ENCODE data around the gene KANSL1L. TPM values are rescaled to one million over a fixed set of nuclear protein-coding genes. Genes with fewer than 3 reads are reported as not detected.

Gene KANSL1L
- polyA plus RNA-seq, 2 donors, result 2.7 to 3.0 TPM

- Histone ChIP-seq H3K27ac (ENCODE audit: low read depth in 2 of 2, low read length in 1 of 2) (no peak overlapping the region), H3K36me3 (ENCODE audit: control insufficient read depth in 2 of 2, insufficient read depth in 2 of 2, low read length in 1 of 2) (no peaks in the 10 kb centered on the region), H3K27me3 (ENCODE audit: control insufficient read depth in 1 of 2, insufficient read depth in 2 of 2, low read length in 2 of 2) (no peaks in the 10 kb centered on the region), H3K4me3 (ENCODE audit: low read depth in 1 of 2, low read length in 2 of 2) (no peak overlapping the region), H3K4me1 (ENCODE audit: control insufficient read depth in 2 of 2, insufficient read depth in 2 of 2, low read length in 1 of 2) (no peaks in the 10 kb centered on the region), H3K9me3 (ENCODE audit: control insufficient read depth in 2 of 2, insufficient read depth in 1 of 2, low read depth in 1 of 2, low read length in 1 of 2) (no peaks in the 10 kb centered on the region)
- WGBS, 2 donors, result 67 to 75% methylated on average over 2 of the region's 2 CpGs
Measured at GRCh38 chr2:209990838-209991237, 180.4 kb downstream of the KANSL1L start.

DNA sequence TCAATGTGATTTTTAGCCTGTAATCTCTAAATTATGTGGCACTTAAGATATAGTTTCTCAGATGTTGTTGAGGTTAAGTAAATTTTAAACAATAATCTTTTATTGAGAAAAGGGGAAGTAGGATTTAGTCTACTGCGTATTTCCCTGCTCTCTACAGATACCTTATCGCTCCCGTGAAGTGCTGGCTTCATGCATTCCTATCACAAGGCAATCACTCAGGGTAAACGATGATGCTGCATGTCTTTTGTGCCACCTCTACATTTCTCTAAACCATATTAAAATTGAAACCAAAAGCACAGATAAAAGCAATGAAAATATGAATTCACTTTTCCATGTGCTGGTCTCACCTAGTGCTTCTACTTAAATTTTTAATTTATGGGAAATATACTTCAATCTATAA lies 183.2 kb downstream of the KANSL1L start:
- Histone ChIP-seq H3K27ac (ENCODE audit: low read depth in 2 of 2, low read length in 1 of 2) (no peak overlapping the region), H3K9me3 (ENCODE audit: control insufficient read depth in 2 of 2, insufficient read depth in 1 of 2, low read depth in 1 of 2, low read length in 1 of 2) (no peaks in the 10 kb centered on the region), H3K27me3 (ENCODE audit: control insufficient read depth in 1 of 2, insufficient read depth in 2 of 2, low read length in 2 of 2) (no peaks in the 10 kb centered on the region), H3K4me1 (ENCODE audit: control insufficient read depth in 2 of 2, insufficient read depth in 2 of 2, low read length in 1 of 2) (no peaks in the 10 kb centered on the region), H3K4me3 (ENCODE audit: low read depth in 1 of 2, low read length in 2 of 2) (no peak overlapping the region), H3K36me3 (ENCODE audit: control insufficient read depth in 2 of 2, insufficient read depth in 2 of 2, low read length in 1 of 2) (no peaks in the 10 kb centered on the region)
- WGBS, 2 donors, result 50 to 73% methylated on average over 4 of the region's 4 CpGs

DNA sequence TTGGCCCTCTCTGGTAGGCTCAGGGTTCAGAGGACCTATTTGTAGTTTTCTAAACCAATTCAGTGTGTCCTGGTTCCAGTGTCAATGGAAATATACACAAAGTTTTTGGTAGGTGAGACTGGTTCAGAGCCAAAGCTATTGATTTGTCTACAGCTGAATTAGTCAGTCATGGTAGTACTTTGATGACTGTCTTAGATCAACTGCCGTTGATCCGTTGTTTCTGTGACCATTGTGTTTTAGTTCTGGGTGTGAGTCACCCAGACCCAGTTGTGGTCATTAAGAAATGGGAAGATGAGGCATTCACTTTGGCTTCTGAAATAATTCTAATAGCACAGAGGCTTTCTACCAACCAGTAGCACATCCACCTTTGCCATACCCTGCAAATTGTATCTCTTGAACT lies 184.8 kb downstream of the KANSL1L start:
- Histone ChIP-seq H3K27ac (ENCODE audit: low read depth in 2 of 2, low read length in 1 of 2) (no peak overlapping the region), H3K4me1 (ENCODE audit: control insufficient read depth in 2 of 2, insufficient read depth in 2 of 2, low read length in 1 of 2) (no peaks in the 10 kb centered on the region), H3K36me3 (ENCODE audit: control insufficient read depth in 2 of 2, insufficient read depth in 2 of 2, low read length in 1 of 2) (no peaks in the 10 kb centered on the region), H3K9me3 (ENCODE audit: control insufficient read depth in 2 of 2, insufficient read depth in 1 of 2, low read depth in 1 of 2, low read length in 1 of 2) (no peaks in the 10 kb centered on the region), H3K27me3 (ENCODE audit: control insufficient read depth in 1 of 2, insufficient read depth in 2 of 2, low read length in 2 of 2) (no peaks in the 10 kb centered on the region), H3K4me3 (ENCODE audit: low read depth in 1 of 2, low read length in 2 of 2) (no peak overlapping the region)
- 75 to 84% methylated on average over 2 of the region's 2 CpGs for WGBS, 2 donors

DNA sequence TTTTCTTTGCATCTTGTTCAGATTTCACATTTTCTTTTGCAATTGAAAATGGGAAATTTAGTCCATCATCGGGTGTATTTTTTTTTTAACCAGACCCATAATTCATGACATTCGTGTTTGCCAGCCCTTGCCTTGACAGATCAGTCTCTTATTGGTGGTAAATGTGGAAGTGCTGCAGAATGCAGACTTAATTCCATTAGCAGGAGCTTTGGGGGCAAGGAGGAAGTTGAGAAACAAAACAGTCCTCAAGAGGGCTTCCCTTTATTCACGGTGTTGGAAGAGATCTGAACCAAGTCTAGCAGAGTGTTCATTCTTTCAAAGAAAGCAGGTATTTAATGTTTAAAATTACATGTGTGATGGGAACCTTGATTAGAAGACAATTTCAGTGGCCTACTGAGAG lies 185.3 kb downstream of the KANSL1L start:
- 65 to 66% methylated on average over 3 of the region's 3 CpGs for WGBS, 2 donors

GRCh38 chr2:209984291-209984690 lies 186.9 kb downstream of the KANSL1L start:
- WGBS, 2 donors, result 89 to 95% methylated on average over 2 of the region's 2 CpGs
- no peak overlapping the region for H3K27ac ChIP-seq (ENCODE audit: low read depth in 2 of 2, low read length in 1 of 2)

More for the DNA sequence above, 185.3 kb downstream of the KANSL1L start:
- no peaks in the 10 kb centered on the region for H3K27me3 ChIP-seq (ENCODE audit: control insufficient read depth in 1 of 2, insufficient read depth in 2 of 2, low read length in 2 of 2)
- H3K4me1 ChIP-seq (ENCODE audit: control insufficient read depth in 2 of 2, insufficient read depth in 2 of 2, low read length in 1 of 2), result no peaks in the 10 kb centered on the region
- no peak overlapping the region for H3K4me3 ChIP-seq (ENCODE audit: low read depth in 1 of 2, low read length in 2 of 2)
- no peaks in the 10 kb centered on the region for H3K36me3 ChIP-seq (ENCODE audit: control insufficient read depth in 2 of 2, insufficient read depth in 2 of 2, low read length in 1 of 2)
- no peaks in the 10 kb centered on the region for H3K9me3 ChIP-seq (ENCODE audit: control insufficient read depth in 2 of 2, insufficient read depth in 1 of 2, low read depth in 1 of 2, low read length in 1 of 2)
- H3K27ac ChIP-seq (ENCODE audit: low read depth in 2 of 2, low read length in 1 of 2), result no peak overlapping the region

GRCh38 chr2:209977386-209978239 lies 193.6 kb downstream of the KANSL1L start:
- Histone ChIP-seq H3K36me3 (ENCODE audit: control insufficient read depth in 2 of 2, insufficient read depth in 2 of 2, low read length in 1 of 2) (no peaks in the 10 kb centered on the region), H3K4me3 (ENCODE audit: low read depth in 1 of 2, low read length in 2 of 2) (no peak overlapping the region), H3K9me3 (ENCODE audit: control insufficient read depth in 2 of 2, insufficient read depth in 1 of 2, low read depth in 1 of 2, low read length in 1 of 2) (no peaks in the 10 kb centered on the region), H3K27me3 (ENCODE audit: control insufficient read depth in 1 of 2, insufficient read depth in 2 of 2, low read length in 2 of 2) (no peaks in the 10 kb centered on the region), H3K4me1 (ENCODE audit: control insufficient read depth in 2 of 2, insufficient read depth in 2 of 2, low read length in 1 of 2) (no peaks in the 10 kb centered on the region), H3K27ac (ENCODE audit: low read depth in 2 of 2, low read length in 1 of 2) (no peak overlapping the region)
- WGBS, 2 donors, result 88 to 98% methylated on average over 2 of the region's 2 CpGs

More at GRCh38 chr2:209984291-209984690, 186.9 kb downstream of the KANSL1L start:
- Histone ChIP-seq H3K4me1 (ENCODE audit: control insufficient read depth in 2 of 2, insufficient read depth in 2 of 2, low read length in 1 of 2) (no peaks in the 10 kb centered on the region), H3K36me3 (ENCODE audit: control insufficient read depth in 2 of 2, insufficient read depth in 2 of 2, low read length in 1 of 2) (no peaks in the 10 kb centered on the region), H3K9me3 (ENCODE audit: control insufficient read depth in 2 of 2, insufficient read depth in 1 of 2, low read depth in 1 of 2, low read length in 1 of 2) (no peaks in the 10 kb centered on the region), H3K27me3 (ENCODE audit: control insufficient read depth in 1 of 2, insufficient read depth in 2 of 2, low read length in 2 of 2) (no peaks in the 10 kb centered on the region), H3K4me3 (ENCODE audit: low read depth in 1 of 2, low read length in 2 of 2) (no peak overlapping the region)

GRCh38 chr2:209976698-209977385 lies 194.4 kb downstream of the KANSL1L start:
- Histone ChIP-seq H3K4me3 (ENCODE audit: low read depth in 1 of 2, low read length in 2 of 2) (no peak overlapping the region), H3K27me3 (ENCODE audit: control insufficient read depth in 1 of 2, insufficient read depth in 2 of 2, low read length in 2 of 2) (no peaks in the 10 kb centered on the region), H3K36me3 (ENCODE audit: control insufficient read depth in 2 of 2, insufficient read depth in 2 of 2, low read length in 1 of 2) (no peaks in the 10 kb centered on the region), H3K27ac (ENCODE audit: low read depth in 2 of 2, low read length in 1 of 2) (no peak overlapping the region), H3K9me3 (ENCODE audit: control insufficient read depth in 2 of 2, insufficient read depth in 1 of 2, low read depth in 1 of 2, low read length in 1 of 2) (no peaks in the 10 kb centered on the region), H3K4me1 (ENCODE audit: control insufficient read depth in 2 of 2, insufficient read depth in 2 of 2, low read length in 1 of 2) (no peaks in the 10 kb centered on the region)
- WGBS, 2 donors, result 81 to 84% methylated on average over 9 of the region's 9 CpGs

DNA sequence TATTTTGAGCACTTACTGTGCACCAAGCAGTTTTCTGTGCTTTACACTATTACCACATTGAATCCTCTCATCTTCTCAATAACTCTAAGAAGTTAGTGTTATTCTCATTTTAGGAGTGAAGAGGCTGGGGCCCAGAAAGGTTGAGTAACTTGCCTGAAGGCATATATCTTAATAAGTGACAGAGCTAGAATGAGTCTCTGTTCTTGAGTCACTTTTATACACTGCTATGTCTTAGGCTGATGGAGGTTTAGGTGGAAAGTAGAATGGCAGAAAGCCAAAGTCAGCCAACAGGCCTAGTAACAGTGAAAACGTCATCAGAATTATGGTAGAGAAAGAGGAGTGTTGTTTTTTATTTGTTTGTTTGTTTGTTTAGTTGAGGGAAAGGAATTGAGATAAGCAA lies 196.6 kb downstream of the KANSL1L start:
- Histone ChIP-seq H3K36me3 (ENCODE audit: control insufficient read depth in 2 of 2, insufficient read depth in 2 of 2, low read length in 1 of 2) (no peaks in the 10 kb centered on the region), H3K4me1 (ENCODE audit: control insufficient read depth in 2 of 2, insufficient read depth in 2 of 2, low read length in 1 of 2) (no peaks in the 10 kb centered on the region), H3K27ac (ENCODE audit: low read depth in 2 of 2, low read length in 1 of 2) (no peak overlapping the region), H3K9me3 (ENCODE audit: control insufficient read depth in 2 of 2, insufficient read depth in 1 of 2, low read depth in 1 of 2, low read length in 1 of 2) (no peaks in the 10 kb centered on the region), H3K27me3 (ENCODE audit: control insufficient read depth in 1 of 2, insufficient read depth in 2 of 2, low read length in 2 of 2) (peaks cover 0 to 3% of the 10 kb centered on the region in 2 donors), H3K4me3 (ENCODE audit: low read depth in 1 of 2, low read length in 2 of 2) (no peak overlapping the region)
- 35 to 49% methylated on average over 1 of the region's 1 CpG for WGBS, 2 donors

GRCh38 chr2:209973328-209973727 lies 197.9 kb downstream of the KANSL1L start:
- H3K4me1 ChIP-seq (ENCODE audit: control insufficient read depth in 2 of 2, insufficient read depth in 2 of 2, low read length in 1 of 2), result no peaks in the 10 kb centered on the region
- H3K9me3 ChIP-seq (ENCODE audit: control insufficient read depth in 2 of 2, insufficient read depth in 1 of 2, low read depth in 1 of 2, low read length in 1 of 2), result no peaks in the 10 kb centered on the region
- no peak overlapping the region for H3K27ac ChIP-seq (ENCODE audit: low read depth in 2 of 2, low read length in 1 of 2)
- no peak overlapping the region for H3K4me3 ChIP-seq (ENCODE audit: low read depth in 1 of 2, low read length in 2 of 2)
- WGBS, 2 donors, result 6 to 12% methylated on average over 1 of the region's 1 CpG
- no peaks in the 10 kb centered on the region for H3K36me3 ChIP-seq (ENCODE audit: control insufficient read depth in 2 of 2, insufficient read depth in 2 of 2, low read length in 1 of 2)
- peaks cover 0 to 3% of the 10 kb centered on the region in 2 donors for H3K27me3 ChIP-seq (ENCODE audit: control insufficient read depth in 1 of 2, insufficient read depth in 2 of 2, low read length in 2 of 2)

All from esophagus (tissue), 2 donors.